ENCODE results near the gene PLOD1. TPM values are rescaled to one million over a fixed set of nuclear protein-coding genes. Genes with fewer than 3 reads are reported as not detected.
A peak's percentile ranks its signal among the peaks of the same experiment; 100 is the strongest.

Gene PLOD1
- total and polyA plus RNA-seq, 2 of the 13 experiments (the other 11 are each of a cell fraction or from before 2014, with no cell fraction given), result 70.1 to 318 TPM

DNA sequence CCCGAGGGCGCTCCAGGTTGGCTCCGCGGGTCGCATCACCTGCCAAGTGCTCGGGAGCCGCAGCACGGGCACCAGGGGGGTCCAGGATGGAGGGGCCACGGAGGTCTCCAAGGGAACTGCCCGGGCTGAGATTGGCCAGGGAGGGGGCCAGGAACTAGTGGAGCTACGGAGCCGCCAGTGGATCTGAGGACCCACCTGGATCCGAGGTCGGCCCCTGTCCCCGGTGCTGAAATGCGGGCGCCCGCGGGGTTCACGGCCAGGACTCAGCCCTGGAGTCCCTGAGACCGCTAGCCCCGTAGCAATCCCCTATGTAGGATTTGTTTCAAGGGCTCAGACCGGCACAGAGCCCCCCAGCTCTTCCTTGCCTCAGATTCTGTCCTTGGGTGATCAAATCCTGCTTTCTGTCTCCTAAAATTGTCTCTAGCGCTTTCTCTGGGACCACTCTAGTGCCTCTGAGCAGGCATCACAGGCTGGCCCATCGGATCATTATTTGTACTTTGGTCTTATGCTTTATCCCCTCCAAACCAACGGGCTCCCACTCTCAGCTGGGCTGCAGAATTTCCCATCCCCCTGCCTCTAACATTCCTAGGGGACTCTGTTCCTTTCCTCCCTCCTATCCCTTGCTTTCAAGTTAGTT, 35.6 kb upstream of the PLOD1 start (continued):
- TF ChIP-seq ZNF557 (CRISPR knock-in tag; IDR thresholded peaks at IDR 0.05) (no peak), SMARCC2 (IDR thresholded peaks at IDR 0.05) (no peak), PHB2 (IDR thresholded peaks at IDR 0.05; ENCODE audit: partially characterized antibody) (no peak), MTA1 (CRISPR knock-in tag; IDR thresholded peaks at IDR 0.05; ENCODE audit: borderline replicate concordance) (no peak), ZNF790 (CRISPR knock-in tag; IDR thresholded peaks at IDR 0.05; ENCODE audit: borderline replicate concordance) (0 out of 2 replicates have a peak, but pooled peaks have one; percentile 50), GATA4 (IDR thresholded peaks at IDR 0.05; ENCODE audit: borderline replicate concordance, low read depth) (no peak), ZNF629 (CRISPR knock-in tag; conservative IDR thresholded peaks at IDR 0.05) (no peak), BORCS8-MEF2B (CRISPR knock-in tag; IDR thresholded peaks at IDR 0.05) (0 out of 2 replicates have a peak, but pooled peaks have one; percentile 53), KLF6 (CRISPR knock-in tag; IDR thresholded peaks at IDR 0.05) (0 out of 2 replicates have a peak, but pooled peaks have one; percentile 51), ZNF674 (CRISPR knock-in tag; IDR thresholded peaks at IDR 0.05; ENCODE audit: low read depth) (no peak), HNRNPK (IDR thresholded peaks at IDR 0.05; ENCODE audit: low read depth, low read length, poor library complexity, severe bottlenecking) (no peak)
- TF ChIP-seq, protein P1, sequence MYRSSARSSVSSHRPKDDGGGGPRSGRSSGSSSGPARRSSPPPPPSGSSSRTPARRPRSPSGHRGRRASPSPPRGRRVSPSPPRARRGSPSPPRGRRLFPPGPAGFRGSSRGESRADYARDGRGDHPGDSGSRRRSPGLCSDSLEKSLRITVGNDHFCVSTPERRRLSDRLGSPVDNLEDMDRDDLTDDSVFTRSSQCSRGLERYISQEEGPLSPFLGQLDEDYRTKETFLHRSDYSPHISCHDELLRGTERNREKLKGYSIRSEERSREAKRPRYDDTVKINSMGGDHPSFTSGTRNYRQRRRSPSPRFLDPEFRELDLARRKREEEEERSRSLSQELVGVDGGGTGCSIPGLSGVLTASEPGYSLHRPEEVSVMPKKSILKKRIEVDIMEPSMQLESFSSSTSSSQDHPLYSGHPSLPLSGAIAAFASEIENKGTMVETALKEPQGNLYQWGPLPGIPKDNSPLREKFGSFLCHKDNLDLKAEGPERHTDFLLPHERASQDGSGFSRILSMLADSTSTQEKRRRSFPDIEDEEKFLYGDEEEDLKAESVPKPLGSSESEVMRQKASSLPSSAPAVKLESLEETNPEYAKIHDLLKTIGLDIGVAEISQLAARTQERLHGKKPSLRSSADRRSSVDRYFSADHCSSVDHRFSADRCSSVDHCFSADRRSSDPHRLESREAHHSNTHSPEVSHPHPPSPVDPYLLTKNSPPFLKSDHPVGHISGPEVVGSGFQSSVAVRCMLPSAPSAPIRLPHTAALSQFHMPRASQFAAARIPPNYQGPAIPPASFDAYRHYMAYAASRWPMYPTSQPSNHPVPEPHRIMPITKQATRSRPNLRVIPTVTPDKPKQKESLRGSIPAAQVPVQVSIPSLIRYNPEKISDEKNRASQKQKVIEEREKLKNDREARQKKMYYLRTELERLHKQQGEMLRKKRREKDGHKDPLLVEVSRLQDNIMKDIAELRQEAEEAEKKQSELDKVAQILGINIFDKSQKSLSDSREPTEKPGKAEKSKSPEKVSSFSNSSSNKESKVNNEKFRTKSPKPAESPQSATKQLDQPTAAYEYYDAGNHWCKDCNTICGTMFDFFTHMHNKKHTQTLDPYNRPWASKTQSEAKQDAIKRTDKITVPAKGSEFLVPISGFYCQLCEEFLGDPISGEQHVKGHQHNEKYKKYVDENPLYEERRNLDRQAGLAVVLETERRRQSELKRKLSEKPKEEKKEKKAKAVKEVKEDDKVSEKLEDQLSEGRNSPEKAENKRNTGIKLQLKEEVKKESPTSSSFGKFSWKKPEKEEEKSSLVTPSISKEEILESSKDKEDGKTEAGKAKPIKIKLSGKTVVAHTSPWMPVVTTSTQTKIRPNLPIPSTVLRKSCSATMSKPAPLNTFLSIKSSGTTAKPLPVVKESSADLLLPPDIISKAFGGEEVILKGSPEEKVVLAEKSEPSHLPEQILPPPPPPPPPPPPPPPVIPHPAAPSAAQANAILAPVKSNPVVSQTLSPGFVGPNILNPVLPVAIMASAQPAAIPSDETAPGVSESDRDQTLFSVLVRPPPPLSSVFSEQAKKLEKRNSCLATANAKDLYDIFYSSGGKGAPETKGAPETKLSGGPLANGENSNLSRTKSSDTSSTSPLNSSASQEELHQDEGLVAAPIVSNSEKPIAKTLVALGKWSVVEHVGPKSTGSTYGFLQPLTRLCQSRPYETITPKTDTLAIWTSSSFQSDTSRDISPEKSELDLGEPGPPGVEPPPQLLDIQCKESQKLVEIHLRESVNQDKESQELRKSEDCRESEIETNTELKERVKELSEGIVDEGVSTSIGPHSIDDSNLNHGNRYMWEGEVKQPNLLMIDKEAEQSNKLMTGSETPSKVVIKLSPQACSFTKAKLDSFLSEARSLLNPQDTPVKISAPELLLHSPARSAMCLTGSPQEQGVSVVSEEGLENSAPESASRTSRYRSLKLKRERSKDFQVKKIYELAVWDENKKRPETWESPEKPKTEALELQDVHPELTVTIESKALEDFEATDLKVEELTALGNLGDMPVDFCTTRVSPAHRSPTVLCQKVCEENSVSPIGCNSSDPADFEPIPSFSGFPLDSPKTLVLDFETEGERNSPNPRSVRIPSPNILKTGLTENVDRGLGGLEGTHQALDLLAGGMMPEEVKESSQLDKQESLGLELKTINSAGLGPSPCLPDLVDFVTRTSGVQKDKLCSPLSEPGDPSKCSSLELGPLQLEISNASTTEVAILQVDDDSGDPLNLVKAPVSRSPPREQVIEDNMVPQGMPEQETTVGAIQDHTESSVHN (CRISPR knock-in tag; IDR thresholded peaks at IDR 0.05), result no peak
- TF ChIP-seq, protein P2, sequence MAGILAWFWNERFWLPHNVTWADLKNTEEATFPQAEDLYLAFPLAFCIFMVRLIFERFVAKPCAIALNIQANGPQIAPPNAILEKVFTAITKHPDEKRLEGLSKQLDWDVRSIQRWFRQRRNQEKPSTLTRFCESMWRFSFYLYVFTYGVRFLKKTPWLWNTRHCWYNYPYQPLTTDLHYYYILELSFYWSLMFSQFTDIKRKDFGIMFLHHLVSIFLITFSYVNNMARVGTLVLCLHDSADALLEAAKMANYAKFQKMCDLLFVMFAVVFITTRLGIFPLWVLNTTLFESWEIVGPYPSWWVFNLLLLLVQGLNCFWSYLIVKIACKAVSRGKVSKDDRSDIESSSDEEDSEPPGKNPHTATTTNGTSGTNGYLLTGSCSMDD (CRISPR knock-in tag; IDR thresholded peaks at IDR 0.05), result no peak
- TF ChIP-seq, protein P3, sequence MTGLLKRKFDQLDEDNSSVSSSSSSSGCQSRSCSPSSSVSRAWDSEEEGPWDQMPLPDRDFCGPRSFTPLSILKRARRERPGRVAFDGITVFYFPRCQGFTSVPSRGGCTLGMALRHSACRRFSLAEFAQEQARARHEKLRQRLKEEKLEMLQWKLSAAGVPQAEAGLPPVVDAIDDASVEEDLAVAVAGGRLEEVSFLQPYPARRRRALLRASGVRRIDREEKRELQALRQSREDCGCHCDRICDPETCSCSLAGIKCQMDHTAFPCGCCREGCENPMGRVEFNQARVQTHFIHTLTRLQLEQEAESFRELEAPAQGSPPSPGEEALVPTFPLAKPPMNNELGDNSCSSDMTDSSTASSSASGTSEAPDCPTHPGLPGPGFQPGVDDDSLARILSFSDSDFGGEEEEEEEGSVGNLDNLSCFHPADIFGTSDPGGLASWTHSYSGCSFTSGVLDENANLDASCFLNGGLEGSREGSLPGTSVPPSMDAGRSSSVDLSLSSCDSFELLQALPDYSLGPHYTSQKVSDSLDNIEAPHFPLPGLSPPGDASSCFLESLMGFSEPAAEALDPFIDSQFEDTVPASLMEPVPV (CRISPR knock-in tag; IDR thresholded peaks at IDR 0.05), result no peak
- TF ChIP-seq, protein P4, sequence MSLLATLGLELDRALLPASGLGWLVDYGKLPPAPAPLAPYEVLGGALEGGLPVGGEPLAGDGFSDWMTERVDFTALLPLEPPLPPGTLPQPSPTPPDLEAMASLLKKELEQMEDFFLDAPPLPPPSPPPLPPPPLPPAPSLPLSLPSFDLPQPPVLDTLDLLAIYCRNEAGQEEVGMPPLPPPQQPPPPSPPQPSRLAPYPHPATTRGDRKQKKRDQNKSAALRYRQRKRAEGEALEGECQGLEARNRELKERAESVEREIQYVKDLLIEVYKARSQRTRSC (CRISPR knock-in tag; IDR thresholded peaks at IDR 0.05; ENCODE audit: low read depth), result no peak
